Embryonic facial prominence (tissue), 1 donor: Measurements from ENCODE around the gene ALDH1A2.

ENCODE experiments used
- DNase-seq: peaks from one replicate; pipeline ENCODE4 v3.0.0-alpha.2; 2016; ENCODE audit errors: extremely low spot score

ALDH1A2 gene

DNA sequence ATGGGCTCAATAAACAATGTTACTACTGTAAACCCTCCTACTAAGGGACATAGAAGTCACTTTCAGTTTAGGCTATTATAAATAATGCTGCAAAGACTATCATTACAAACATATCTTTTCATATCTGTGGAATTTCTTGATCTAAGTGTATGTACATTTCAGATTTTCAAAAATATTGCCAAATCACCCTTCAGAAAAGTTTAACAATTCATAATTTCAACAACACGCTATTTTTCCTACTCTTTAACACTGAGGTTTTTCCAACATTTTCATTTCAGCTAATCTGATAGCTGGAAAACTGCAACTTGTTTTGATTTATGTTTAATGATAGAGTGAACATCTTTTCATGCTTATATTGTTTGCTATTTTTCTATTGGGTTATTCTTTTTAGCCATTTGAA, 69.0 kb downstream of the ALDH1A2 start:
- no peak for DNase-seq

DNA sequence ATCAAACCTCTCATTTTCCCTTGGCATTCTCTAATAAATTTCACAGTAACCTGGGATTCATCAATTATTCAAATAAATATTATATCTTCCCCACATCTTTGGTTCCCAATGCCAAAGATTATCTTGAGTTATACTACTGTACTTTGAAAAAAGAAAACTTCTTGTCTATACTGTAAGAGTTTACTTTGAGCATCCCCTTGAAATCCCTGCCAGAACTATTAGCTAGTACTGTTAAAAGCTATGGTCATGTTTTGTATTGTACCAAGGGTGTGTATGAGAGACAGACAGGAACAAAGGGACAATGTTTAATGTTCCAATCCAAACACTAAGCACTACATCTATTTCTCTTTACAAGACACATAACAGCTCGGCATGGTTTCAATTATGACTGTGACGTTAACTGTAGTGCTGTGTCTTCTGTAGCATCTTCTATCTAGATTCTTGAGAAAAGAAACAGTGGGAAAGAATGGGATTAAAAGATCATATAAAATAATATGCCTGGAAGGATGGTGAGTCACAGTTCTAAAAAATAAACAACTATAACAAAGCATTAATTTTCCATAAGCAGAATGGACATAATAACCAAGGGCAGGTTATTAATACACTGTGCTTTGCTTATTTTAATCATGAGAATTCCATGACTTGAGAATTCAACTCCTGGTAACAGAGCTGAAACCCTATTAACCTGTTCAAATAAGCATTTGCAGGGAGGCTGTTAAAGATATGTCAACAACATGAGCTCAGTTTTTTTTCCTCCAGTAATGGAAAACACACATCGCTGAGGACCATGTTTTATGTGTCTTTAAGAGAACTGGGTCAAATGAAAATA, 71.1 kb downstream of the ALDH1A2 start:
- no peak for DNase-seq

- no peak for DNase-seq
These were observed 71.9 kb downstream of the ALDH1A2 start for GRCh38 chr15:57993409-57994145.

DNA sequence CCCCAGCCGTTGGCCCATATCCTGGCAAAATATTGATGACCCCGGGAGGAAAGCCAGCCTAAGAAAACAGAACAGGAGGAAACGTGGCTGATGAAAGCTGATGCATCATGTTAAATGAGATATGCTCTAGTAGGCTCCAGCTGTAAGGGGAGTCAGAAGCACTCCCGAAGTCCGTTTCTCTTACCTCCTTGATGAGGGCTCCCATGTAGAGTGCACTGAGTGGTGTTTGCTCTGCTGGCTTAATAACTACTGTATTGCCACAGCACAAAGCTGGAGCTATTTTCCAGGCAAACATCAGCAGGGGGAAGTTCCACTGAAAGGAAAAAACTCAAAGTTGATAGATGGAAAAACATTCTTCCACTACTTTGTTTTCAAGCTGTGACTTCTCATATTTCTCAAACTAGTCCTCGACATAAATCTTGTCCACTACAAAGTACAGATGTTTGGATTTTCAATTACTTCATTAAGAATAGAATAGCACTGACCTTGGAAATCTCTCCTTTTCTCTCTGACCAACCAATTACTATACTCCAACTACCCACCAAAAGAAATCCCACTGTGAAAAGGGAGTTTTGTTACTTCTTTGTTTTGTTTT, 72.7 kb downstream of the ALDH1A2 start:
- DNase-seq = no peak

GRCh38 chr15:57973534-57973933, 92.0 kb downstream of the ALDH1A2 start:
- DNase-seq = no peak

GRCh38 chr15:57972864-57973263, 92.6 kb downstream of the ALDH1A2 start:
- DNase-seq = no peak

DNA sequence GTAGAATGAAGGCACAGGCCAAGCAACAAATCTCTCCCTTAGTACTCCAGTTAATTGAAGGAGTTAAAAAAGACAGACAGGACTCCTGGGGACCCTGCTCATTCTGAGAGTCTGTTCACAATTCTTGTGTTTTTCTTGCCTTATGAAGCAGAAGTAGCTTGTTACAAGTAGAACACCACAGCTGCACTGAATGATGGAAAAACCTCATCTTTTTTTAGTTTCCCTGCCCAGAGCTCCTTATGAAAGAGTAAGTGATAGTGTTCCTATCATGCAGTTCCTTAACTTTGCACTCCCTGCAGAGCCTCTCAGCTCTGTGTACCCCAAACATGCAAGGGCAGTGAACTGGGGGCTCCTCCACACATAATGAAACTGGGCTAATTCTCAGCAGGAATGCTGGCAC, 95.5 kb downstream of the ALDH1A2 start:
- no peak for DNase-seq

- DNase-seq = no peak
These were observed 96.2 kb downstream of the ALDH1A2 start for GRCh38 chr15:57969355-57969754.

DNA sequence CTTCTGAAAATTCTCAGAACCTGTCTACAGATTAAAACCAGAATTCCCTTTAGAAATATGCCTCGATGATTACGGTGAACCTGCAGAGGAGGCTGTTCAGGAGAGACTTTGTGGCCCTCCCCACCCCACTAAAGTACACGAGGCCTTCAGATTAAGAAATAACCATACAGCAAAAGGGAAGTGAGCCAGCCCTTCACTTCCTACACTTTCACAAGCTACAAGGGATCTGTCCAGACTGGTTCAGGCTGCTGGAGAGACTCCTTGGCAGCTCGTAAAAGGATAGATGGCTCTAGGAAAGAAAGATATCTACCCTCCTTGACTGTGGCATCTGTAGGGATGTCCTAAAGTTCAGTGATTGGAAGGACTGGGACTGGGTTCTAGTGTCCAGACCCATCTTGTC, 102.6 kb downstream of the ALDH1A2 start:
- no peak for DNase-seq

DNA sequence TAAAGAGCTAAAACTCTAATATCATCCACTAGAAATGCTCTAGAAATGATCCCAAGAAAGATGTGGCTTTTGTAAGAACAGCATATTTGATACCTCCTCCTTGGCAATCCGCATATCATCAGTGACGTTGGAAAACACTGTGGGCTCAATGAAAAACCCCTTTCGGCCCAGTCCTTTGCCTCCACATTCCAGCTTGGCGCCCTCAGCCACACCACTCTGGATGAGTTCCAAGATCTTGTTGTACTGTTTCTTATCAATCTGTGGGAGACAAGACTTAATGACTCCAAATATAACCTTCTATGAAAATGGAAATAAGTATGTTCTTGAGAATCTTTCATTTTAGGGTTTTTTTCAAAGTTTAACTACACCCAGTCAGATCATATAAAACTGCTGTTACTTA, 103.6 kb downstream of the ALDH1A2 start:
- DNase-seq = no peak

DNA sequence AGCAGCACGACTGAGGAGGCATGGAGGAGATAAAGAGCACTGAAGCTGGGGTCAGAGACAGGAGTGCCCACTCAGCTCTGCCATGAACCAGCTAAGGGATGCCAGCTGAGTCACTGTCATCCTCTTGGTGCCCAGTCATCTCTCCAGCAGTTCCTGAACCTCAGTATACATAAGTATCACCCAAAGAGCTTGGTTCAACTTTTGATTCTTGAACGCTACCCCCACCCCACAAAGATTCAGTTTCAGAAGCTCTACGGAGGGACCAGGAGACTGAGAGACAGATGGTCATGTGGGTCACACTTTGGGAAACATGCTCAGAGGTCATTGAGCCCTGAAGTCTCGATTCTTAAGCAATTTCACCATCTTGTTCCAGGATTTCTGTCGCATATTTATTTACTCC, 108.4 kb downstream of the ALDH1A2 start:
- no peak for DNase-seq

- DNase-seq = no peak
These were observed 111.6 kb downstream of the ALDH1A2 start for GRCh38 chr15:57953874-57954273.

- DNase-seq = no peak
These were observed 114.1 kb downstream of the ALDH1A2 start for GRCh38 chr15:57951328-57951932.

DNA sequence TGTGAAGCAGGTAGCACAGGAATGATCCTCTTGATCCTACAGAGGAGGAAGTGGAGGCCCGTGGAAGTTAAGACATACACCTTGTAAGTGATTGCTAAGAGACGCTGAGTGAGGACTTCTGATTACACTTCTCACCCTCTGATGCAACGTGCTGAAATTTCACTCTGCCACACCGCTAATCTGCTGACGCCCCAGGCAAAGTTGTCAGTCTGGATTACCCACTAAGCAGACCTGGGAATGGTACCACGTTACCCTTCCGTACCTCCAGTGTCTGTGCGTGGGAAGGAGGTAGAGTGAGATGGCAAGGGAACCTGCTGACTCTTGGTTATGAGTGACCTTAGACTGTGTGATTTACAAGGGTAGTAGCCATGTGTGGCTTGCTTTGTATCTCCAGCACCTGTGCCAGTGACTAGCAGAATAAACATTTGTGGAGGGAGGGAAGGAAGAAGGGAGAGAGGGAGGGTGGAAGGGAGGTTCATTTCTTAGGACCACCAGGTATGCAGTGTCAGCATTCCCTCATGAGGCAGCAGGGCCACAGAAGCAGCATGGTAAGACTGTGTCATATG, 115.0 kb downstream of the ALDH1A2 start:
- DNase-seq = no peak

DNA sequence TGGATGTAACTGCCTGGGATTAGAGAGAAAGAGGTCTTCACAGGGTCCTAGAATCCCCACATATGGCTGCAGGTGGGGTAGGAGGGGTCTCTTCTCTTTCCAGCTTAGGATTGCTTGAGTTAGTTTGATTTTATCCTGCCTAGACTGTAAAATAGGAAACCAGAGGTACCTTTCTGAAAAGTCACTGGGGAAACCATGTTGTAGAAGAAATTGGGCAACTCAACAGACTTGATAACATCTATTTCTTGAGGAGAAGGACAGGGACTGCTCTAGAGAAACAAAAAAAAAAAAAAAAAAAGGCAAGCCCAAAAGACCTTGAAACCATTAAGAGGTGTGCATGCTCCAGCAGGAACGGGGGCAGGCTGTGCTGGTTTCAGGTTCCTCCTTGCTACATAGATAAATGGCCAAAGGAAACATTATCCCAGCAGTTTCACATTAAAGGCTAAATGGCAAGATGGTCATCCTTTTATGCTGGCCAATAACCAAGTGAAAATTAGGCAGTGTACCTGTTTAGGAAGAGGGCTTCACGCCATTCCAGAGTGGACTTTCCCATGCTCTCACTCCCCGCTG, 116.1 kb downstream of the ALDH1A2 start:
- DNase-seq = no peak

GRCh38 chr15:57948351-57949289, 116.9 kb downstream of the ALDH1A2 start:
- no peak for DNase-seq

GRCh38 chr15:57947781-57948180, 117.7 kb downstream of the ALDH1A2 start:
- no peak for DNase-seq

GRCh38 chr15:57947282-57947681, 118.2 kb downstream of the ALDH1A2 start:
- DNase-seq = no peak

GRCh38 chr15:57946491-57947048, 118.9 kb downstream of the ALDH1A2 start:
- DNase-seq = no peak

- DNase-seq = no peak
These were observed 119.9 kb downstream of the ALDH1A2 start for GRCh38 chr15:57945616-57946015.
